GM10847 (cell line): ENCODE results near the gene RAB10.

ENCODE experiments used
- POLR2A ChIP-seq: IDR thresholded peaks from 2 replicates; pipeline ENCODE4 v1.6.1; 2011; ENCODE audit not compliant: insufficient read length; ENCODE audit errors: extremely low read depth

Gene RAB10

DNA sequence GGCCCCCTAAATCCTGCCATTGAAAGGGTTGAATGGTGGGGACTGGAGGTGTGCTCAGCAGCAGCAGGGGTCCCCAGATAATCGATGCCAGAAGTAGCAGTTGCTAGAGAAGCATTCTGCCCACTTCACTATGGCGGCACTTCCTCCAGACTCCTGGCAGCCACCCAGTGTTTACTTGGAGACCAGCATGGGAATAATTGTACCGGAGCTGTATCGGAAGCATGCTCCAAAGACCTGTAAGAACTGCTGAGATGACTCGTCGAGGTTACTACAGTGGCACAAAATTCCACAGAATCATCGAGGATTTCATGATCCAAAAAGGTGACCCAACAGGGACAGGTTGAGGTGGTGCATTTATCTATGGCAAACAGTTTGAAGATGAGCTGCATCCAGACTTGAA is 128.0 kb downstream of the RAB10 start:
- TF ChIP-seq POLR2A: no peak

DNA sequence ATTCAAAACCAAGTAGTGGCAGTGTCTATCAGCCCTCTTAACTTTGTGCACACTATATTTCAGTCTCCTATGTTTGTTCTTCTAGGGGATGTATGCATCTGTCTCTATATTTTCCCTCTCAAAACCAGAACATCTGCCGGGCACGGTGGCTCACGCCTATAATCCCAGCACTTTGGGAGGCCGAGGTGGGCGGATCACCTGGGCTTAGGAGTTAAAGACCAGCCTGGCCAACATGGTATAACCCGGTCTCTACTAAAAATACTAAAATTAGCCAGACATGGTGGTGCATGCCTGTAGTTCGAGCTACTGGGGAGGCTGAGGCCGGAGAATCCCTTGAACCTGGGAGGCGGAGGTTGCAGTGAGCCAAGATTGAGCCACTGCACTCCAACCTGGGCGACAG is 129.1 kb downstream of the RAB10 start:
- no peak for TF ChIP-seq POLR2A

DNA sequence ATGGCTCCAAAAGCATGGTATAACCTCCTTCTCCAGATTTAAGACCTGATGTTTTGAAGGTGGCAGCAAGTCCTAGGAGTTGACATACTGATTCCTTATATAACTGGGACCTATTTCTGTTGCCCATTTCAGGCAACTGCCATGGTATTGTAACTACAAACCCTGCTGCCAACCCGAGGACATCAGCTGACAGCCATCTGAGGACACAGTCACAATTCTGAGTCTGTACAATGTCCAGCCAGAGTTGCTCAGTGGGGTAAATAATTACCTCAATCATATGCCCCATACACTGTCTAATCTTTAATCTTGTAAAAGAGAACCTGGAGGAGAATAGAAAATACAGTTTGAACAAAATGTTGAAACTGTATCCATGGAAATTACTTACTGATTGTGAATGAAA is 130.3 kb downstream of the RAB10 start:
- TF ChIP-seq POLR2A: no peak

DNA sequence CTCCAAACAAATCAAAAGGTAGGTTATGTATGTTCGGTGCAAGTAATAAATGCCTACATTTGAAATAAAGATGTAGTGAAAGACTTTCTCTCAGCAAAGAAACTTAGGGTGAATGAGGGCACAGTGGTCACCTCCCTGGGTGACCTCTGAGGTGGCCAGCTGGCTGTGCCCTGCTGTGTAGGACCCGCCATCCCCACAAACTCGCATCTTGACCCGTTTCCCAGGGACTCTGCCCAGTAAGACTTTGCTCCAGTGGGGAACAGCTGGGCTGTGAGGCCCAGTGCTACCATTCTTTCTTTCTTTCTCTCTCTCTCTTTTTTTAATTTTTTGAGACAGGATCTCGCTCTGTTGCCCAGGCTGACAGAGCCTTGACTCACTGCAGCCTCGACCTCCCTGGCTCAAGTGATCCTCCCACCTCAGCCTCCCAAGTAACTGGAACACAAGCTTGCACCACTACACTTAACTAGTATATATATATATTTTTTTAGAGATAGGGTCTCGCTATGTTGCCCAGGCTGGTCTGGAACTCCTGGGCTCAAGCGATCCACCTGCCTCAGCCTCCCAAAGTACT is 130.8 kb downstream of the RAB10 start:
- TF ChIP-seq POLR2A: no peak

DNA sequence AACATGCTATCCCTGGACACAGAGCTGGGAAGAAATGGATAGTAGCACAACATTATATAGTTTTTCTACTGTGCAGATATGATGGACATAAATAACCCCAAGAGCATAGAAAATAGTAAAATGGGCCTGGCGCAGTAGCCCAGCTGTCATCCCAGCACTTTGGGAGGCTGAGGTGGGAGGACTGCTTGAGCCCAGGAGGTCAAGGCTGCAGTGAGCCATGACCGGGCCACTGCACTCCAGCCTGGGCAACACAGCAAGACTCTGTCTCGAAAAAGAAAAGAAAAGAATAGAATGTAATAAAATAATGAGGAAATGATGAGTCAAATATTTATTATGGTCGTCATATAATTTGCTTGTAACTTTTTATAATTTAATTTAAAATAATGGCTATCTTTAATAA is 131.5 kb downstream of the RAB10 start:
- TF ChIP-seq POLR2A: no peak

DNA sequence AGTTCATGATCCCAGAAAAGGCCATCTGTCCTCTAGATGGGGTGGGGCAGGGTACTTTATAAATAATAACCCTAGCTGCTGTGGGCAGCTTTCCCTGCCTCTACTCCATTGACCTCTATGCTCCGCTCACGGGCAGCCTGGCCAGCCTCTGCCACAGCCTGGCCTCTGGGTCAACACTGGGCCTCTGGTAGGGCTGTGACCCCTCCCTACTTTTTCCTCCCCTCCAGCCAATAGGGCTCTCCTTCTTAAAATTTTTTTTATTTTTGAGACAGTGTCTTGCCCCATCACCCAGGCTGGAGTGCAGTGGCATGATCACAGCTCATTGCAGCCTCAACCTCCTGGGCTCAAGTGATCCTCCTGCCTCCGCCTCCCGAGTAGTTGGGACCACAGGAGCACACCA is 134.9 kb downstream of the RAB10 start:
- no peak for TF ChIP-seq POLR2A

DNA sequence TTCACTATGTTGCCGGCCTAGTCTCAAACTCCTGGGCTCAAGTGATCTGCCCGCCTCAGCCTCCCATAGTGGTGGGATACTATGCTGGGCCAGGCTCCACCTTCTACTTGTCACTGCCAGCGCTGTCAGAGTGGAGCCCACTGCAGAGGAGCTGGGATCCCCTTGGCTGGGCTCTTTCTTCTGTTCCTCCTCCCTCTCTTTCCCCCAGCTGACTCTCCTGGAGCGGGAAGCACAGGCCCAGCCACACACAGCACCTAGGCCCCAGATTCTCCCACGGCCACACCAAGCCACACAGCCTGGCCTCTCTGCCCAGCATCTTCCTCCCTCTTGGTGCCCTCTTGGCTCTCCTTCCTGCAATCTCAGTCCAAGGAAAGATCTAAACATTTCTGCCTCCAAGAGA is 135.3 kb downstream of the RAB10 start:
- no peak for TF ChIP-seq POLR2A

DNA sequence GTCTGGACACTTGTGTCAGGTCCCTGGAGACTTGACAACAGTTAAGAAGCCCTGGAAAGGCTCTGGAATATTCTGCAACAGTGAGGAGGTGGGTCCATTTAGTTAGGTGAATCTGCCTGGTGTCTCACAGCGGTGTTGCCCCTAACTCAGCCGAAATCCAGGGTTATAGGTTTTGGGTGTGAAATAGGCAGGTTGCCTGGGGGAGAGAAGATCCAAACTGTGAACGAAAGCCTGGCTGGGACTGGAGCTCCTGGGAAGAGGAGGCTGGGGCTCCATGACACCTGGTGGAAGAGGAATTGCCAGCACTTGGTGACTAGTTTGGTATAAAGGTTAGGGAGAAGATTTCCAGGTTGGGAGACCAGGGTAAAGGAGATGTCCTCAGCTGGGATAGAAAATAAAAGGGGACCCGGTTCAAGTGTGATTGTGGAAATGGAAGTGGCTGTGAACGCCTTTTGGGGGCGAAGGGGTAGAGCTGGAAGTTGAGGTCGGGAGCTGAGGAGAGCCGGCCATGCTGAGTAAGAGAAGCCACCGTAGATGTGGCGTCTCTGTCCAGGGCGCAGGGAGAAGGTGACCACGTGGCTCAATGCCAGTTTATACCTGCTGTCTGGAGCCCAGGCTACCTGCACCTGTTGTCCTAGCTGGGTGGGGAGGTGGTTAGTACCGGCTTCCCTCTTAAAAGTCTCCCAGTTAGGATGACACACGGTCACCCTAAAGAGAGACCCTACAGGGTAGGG is 136.0 kb downstream of the RAB10 start:
- TF ChIP-seq POLR2A: no peak

DNA sequence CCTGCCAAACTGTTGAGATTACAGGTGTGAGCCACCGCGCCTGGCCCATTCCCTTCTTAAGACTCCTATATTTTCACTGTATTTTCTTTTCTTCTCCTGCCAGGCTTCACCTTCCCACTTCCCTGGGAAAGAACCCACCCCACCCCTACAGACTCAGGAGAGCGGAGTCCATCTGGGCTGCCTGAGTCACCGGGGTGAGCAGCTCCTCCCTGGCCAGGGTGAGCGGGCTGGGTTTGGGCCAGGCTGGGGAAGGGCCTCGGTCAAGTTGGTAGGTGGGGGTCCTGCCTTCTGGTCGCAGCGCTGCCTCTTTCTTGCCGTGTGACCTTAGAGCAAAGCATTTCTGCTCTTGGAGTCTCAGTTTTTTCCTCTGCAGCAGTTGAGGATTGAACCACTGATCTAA is 136.9 kb downstream of the RAB10 start:
- TF ChIP-seq POLR2A: no peak

DNA sequence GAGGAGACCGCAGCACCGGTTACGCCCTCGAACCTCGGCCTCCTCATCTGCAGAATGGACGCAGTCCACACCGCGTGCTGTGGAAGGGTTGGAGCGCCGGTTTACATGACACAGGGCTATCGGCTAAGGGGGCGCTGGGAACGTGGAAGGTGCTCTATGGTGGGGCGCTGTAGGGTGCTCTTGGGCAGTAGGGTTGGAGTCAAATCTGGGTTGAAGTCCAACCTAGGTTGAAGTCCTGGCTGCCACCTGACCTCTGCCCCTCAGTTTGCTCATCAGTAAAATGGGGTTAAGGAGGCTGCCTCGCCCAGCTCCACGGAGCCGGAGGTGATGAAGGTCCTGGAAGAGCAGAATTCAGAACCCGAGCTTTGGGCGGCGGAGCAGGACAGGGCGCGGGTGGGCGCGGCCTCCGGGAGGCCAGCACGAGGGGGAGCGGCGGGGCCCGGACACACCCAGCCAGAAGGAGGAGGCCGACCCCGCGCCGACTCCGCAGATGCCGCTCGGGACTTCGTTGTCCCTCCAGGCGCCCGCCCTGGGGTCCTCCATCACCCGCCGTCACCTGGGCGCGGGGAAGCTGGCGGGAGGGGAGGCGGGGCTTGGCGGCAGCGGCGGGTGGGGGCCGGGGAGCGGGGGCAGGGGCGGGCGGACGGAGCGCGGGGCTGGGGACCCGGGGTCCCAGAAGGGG is 138.4 kb downstream of the RAB10 start:
- no peak for TF ChIP-seq POLR2A

DNA sequence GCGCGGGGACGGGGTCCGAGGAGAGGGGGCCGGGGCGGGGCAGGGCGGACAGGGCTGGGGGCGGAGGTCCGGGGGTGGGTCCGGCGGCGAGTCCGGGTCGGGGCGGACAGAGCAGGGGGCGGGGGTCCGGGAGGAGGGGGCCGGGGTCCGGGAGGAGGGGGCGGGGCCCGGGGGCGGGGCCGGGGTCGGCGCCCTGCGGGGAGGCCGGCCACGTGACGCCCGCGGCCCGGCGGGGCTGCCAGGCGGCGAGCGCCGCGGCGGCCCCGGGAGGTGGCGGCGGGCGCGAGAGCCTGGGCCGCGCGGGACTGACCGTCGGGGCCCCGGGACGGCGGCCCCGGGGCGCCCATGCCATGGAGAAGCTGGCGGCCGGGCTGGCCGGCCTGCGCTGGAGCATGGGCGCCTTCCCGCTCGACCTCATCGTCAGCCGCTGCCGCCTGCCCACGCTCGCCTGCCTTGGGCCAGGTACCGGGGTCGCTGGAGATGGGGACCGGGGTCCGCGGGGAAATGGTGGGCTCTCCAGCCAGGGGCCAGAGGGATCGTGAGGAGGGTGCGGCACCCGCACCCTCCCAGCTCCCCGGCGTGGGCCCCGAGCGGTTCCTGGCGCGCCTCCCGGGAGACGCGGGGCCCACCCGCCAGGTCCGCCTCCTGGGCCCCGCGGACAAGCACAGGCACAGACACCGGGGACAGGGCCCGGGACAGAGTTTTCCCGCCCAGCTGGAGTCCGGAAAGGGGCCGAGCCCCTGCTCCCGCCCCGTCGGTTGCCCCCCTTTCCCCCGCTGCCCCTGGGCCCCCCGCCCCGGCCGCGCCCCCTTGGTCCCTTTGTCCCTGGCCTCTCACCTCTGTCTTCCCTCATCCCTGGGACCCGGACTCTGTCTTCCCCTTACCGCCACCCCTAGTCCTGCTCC is 139.2 kb downstream of the RAB10 start, which contains the start of gene GAREM2:
TSS of gene GAREM2 (plus strand) at position 218 of the 905 bp plus-strand sequence. CDS start at position 351, 133 bp downstream.
- TF ChIP-seq POLR2A: no peak

DNA sequence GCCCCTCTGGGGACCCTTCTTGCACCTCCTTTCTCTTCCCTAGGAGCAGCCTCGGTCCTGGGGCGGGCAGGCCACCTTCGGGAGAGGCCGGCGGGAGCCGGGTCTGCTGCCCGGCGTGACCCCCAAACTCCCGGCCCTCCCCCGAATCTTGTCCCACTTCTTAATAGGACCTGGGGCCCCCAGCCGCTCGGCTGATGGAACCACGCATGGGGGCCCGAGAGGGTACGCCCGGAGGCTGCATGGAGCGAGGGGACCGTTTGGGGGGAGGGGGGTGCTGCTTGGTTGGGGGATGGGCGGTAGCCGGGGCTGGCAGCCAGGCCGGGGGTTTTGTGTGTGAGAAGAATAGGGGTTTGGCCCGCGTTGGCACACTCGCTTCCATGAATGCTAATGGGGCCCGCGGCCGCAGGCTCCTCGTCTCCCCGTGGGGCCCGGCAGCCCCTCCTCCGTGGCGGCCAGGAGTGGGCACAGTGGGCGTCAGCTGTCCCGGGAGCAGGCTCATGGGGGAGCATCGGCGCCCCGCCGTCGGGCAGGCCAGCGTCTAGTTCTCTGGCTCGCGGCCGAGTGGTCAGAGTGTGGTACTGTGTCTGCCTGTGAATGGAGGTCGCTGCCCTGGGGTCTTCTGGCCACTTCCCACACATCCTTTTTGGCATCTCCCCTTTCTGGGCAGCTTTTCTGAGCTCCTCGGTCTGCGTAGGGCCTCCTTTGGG is 140.0 kb downstream of the RAB10 start:
- TF ChIP-seq POLR2A: no peak

DNA sequence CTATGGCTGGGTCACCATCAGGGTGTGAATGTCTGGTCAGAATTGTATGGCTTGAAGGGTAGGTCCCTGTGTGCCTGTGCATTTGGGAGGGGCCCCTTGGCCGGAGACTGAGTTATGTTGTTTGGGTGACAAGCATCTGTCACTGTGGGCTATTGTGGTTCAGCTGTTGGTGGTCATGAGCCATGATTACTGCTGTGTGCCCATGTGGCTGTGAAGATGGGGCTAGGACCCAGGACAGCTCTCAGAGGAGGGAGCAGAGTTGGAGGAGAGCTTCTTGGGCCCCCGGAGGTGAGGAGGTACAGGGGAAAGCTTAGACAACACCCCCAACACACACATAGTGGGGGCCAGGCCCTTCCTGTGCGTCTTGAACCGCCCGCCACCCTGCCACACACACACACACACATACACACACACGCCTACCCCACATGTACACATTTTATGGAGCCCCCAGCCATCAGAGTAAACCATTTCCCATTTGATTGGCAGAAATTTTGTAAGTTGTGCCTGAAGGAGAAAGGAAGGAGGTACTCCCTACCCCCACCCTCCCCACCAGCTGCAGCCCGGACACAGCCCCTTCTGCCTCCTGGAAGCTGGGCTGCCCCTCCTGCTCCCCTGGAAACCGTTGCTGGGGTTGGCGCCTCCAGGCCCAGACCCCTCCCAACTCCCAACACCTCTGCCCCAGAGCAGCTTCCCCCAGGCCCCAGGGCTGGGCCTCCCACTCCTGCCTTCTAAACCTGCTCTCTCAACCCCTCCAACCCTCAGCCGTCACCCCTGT is 141.0 kb downstream of the RAB10 start:
- TF ChIP-seq POLR2A: no peak
